ENCODE measurements around the gene PPOX.

PPOX gene

DNA sequence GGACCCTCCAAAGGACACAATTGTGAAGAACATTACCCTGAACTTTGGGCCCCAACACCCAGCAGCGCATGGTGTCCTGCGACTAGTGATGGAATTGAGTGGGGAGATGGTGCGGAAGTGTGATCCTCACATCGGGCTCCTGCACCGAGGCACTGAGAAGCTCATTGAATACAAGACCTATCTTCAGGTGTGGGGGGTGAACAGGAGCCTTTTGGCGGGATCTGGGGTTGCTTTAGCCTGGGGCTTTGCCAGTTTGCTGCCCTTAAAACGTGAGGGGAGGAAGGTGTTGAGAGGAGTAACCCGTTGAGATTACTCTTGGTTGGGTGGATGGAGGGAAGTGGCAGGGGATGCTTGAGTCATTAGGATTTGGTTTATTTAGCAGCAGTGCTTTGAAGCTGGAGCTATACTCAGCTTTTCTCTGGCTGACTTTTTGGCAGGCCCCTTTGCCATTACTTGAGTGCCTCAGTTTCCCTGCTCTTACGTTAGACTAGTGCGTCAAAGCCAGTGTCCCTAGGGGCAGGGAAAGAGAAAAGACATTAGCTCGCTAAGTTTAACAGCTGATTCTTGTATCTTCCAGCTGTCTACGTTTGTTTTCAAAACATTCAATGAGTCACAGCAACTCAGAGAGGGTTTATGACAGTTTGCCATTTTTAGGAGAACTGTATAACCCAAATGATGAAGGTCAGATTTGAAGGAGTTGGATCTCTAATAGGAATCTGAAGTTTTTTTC is 40.4 kb downstream of the PPOX start:
- DNase-seq (ENCODE audit: low read depth in 1 of 2, low spot score in 1 of 2), result no peak
- Histone ChIP-seq H3K27me3 (ENCODE audit: insufficient read depth, poor library complexity, severe bottlenecking) (no peaks in the 10 kb centered on the region), H3K4me3 (replicated peaks; ENCODE audit: insufficient read depth, low read length) (no peak overlapping the region), H3K27ac (replicated peaks) (no peak overlapping the region)
- TF ChIP-seq SPI1 (IDR thresholded peaks at IDR 0.05; ENCODE audit: borderline replicate concordance, low read depth), result no peak
- TF ChIP-seq, protein P1, sequence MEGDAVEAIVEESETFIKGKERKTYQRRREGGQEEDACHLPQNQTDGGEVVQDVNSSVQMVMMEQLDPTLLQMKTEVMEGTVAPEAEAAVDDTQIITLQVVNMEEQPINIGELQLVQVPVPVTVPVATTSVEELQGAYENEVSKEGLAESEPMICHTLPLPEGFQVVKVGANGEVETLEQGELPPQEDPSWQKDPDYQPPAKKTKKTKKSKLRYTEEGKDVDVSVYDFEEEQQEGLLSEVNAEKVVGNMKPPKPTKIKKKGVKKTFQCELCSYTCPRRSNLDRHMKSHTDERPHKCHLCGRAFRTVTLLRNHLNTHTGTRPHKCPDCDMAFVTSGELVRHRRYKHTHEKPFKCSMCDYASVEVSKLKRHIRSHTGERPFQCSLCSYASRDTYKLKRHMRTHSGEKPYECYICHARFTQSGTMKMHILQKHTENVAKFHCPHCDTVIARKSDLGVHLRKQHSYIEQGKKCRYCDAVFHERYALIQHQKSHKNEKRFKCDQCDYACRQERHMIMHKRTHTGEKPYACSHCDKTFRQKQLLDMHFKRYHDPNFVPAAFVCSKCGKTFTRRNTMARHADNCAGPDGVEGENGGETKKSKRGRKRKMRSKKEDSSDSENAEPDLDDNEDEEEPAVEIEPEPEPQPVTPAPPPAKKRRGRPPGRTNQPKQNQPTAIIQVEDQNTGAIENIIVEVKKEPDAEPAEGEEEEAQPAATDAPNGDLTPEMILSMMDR (IDR thresholded peaks at IDR 0.05; ENCODE audit: insufficient read depth, low read length), result no peak
- no peak for TF ChIP-seq GABPA (IDR thresholded peaks at IDR 0.05; ENCODE audit: low read depth)
- TF ChIP-seq, protein P2, sequence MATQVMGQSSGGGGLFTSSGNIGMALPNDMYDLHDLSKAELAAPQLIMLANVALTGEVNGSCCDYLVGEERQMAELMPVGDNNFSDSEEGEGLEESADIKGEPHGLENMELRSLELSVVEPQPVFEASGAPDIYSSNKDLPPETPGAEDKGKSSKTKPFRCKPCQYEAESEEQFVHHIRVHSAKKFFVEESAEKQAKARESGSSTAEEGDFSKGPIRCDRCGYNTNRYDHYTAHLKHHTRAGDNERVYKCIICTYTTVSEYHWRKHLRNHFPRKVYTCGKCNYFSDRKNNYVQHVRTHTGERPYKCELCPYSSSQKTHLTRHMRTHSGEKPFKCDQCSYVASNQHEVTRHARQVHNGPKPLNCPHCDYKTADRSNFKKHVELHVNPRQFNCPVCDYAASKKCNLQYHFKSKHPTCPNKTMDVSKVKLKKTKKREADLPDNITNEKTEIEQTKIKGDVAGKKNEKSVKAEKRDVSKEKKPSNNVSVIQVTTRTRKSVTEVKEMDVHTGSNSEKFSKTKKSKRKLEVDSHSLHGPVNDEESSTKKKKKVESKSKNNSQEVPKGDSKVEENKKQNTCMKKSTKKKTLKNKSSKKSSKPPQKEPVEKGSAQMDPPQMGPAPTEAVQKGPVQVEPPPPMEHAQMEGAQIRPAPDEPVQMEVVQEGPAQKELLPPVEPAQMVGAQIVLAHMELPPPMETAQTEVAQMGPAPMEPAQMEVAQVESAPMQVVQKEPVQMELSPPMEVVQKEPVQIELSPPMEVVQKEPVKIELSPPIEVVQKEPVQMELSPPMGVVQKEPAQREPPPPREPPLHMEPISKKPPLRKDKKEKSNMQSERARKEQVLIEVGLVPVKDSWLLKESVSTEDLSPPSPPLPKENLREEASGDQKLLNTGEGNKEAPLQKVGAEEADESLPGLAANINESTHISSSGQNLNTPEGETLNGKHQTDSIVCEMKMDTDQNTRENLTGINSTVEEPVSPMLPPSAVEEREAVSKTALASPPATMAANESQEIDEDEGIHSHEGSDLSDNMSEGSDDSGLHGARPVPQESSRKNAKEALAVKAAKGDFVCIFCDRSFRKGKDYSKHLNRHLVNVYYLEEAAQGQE (IDR thresholded peaks at IDR 0.05; ENCODE audit: insufficient replicate concordance, low read depth), result no peak
- no peak for TF ChIP-seq POLR2AphosphoS5 (IDR thresholded peaks at IDR 0.05; ENCODE audit: low read depth)

DNA sequence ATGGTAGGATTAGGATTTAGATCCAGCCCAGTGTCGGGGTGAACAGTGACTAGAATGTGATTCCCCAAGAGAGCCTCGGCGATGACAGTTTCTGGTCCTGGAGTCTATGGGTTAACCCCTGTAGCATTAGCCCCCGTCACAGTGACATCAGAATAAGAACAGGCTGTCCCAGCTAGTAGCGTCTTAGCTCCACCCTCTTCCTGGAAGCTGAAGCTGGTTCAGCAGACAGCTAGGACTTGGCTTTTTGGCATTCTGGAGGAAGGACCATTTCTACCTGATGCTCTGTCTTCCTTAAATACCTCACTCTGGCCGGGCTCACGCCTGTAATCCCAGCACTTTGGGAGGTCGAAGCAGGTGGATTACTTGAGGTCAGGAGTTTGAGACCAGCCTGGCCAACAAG is 40.9 kb downstream of the PPOX start:
- no peak for TF ChIP-seq GABPA (IDR thresholded peaks at IDR 0.05; ENCODE audit: low read depth)
- TF ChIP-seq POLR2AphosphoS5 (IDR thresholded peaks at IDR 0.05; ENCODE audit: low read depth), result no peak
- TF ChIP-seq, protein P1 (IDR thresholded peaks at IDR 0.05; ENCODE audit: insufficient read depth, low read length), result no peak
- TF ChIP-seq SPI1 (IDR thresholded peaks at IDR 0.05; ENCODE audit: borderline replicate concordance, low read depth), result no peak
- TF ChIP-seq, protein P2 (IDR thresholded peaks at IDR 0.05; ENCODE audit: insufficient replicate concordance, low read depth), result no peak
- Histone ChIP-seq H3K4me3 (replicated peaks; ENCODE audit: insufficient read depth, low read length) (no peak overlapping the region), H3K27ac (replicated peaks) (no peak overlapping the region), H3K27me3 (ENCODE audit: insufficient read depth, poor library complexity, severe bottlenecking) (no peaks in the 10 kb centered on the region)
- DNase-seq (ENCODE audit: low read depth in 1 of 2, low spot score in 1 of 2), result no peak

DNA sequence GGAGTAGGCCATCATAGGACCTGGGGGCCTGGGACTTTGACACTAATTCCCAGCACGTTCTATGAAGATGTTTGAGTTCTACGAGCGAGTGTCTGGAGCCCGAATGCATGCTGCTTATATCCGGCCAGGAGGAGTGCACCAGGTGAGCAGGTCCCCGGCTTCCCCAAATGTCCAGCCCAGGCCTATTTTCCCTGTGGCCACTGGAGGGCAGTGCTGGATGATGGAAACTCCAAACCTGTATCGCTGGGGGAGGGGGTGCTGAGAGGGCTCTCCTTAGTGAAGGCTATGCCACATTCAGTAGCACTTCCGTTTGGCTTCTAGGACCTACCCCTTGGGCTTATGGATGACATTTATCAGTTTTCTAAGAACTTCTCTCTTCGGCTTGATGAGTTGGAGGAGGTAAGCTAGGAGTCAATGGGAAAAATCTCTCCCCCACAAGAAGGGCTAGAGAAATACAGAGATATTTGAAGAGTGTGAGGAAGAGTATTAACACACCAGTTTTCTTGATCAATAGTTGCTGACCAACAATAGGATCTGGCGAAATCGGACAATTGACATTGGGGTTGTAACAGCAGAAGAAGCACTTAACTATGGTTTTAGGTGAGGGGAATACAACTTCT is 43.7 kb downstream of the PPOX start:
- peak; percentile 75 to 87 for DNase-seq (ENCODE audit: low read depth in 1 of 2, low spot score in 1 of 2)
- Histone ChIP-seq H3K27ac (replicated peaks) (no peak overlapping the region), H3K27me3 (ENCODE audit: insufficient read depth, poor library complexity, severe bottlenecking) (no peaks in the 10 kb centered on the region), H3K4me3 (replicated peaks; ENCODE audit: insufficient read depth, low read length) (no peak overlapping the region)
- TF ChIP-seq, protein P2 (IDR thresholded peaks at IDR 0.05; ENCODE audit: insufficient replicate concordance, low read depth), result no peak
- peak; percentile 53 for TF ChIP-seq GABPA (IDR thresholded peaks at IDR 0.05; ENCODE audit: low read depth)
- peak; percentile 44; the same call in 1 of the 2 replicates for TF ChIP-seq SPI1 (IDR thresholded peaks at IDR 0.05; ENCODE audit: borderline replicate concordance, low read depth)
- TF ChIP-seq, protein P1 (IDR thresholded peaks at IDR 0.05; ENCODE audit: insufficient read depth, low read length), result peak; percentile 96
- TF ChIP-seq POLR2AphosphoS5 (IDR thresholded peaks at IDR 0.05; ENCODE audit: low read depth), result no peak
